ENCODE data around the gene COG4.

Gene COG4

GRCh38 chr16:70472786-70473433 is 50.4 kb downstream of the COG4 start:
- Mint-ChIP-seq H3K36me3 (ENCODE audit: insufficient read depth) (peaks cover 3% of the 10 kb centered on the region), H3K27ac (ENCODE audit: low read depth) (no peak overlapping the region), H3K27me3 (no peaks in the 10 kb centered on the region), H3K4me1 (peaks cover 4% of the 10 kb centered on the region), H3K9me3 (no peaks in the 10 kb centered on the region), H3K4me3 (no peak overlapping the region)
- DNase-seq (ENCODE audit: low spot score in 2 of 2): no peak
- no peak for ATAC-seq (replicated peaks; ENCODE audit: extremely low read depth, poor library complexity, severe bottlenecking)

- ATAC-seq (replicated peaks; ENCODE audit: extremely low read depth, poor library complexity, severe bottlenecking) (no peak), DNase-seq (ENCODE audit: low spot score in 2 of 2) (no peak)
- peaks cover 4% of the 10 kb centered on the region for H3K4me1 Mint-ChIP-seq
- H3K36me3 Mint-ChIP-seq (ENCODE audit: insufficient read depth): peaks cover 3% of the 10 kb centered on the region
- no peak overlapping the region for H3K4me3 Mint-ChIP-seq
- H3K27ac Mint-ChIP-seq (ENCODE audit: low read depth): no peak overlapping the region
- H3K27me3 Mint-ChIP-seq: no peaks in the 10 kb centered on the region
- H3K9me3 Mint-ChIP-seq: no peaks in the 10 kb centered on the region
These were observed 52.4 kb downstream of the COG4 start for GRCh38 chr16:70470927-70471341.

- Mint-ChIP-seq H3K27me3 (no peaks in the 10 kb centered on the region), H3K27ac (ENCODE audit: low read depth) (no peak overlapping the region), H3K4me3 (no peak overlapping the region), H3K36me3 (ENCODE audit: insufficient read depth) (peaks cover 3% of the 10 kb centered on the region), H3K9me3 (no peaks in the 10 kb centered on the region), H3K4me1 (peaks cover 4% of the 10 kb centered on the region)
- DNase-seq (ENCODE audit: low spot score in 2 of 2) (no peak), ATAC-seq (replicated peaks; ENCODE audit: extremely low read depth, poor library complexity, severe bottlenecking) (no peak)
These were observed 53.0 kb downstream of the COG4 start for GRCh38 chr16:70470141-70470926.

GRCh38 chr16:70468776-70469525 is 54.4 kb downstream of the COG4 start:
- no peak overlapping the region for H3K27ac Mint-ChIP-seq (ENCODE audit: low read depth)
- H3K27me3 Mint-ChIP-seq: no peaks in the 10 kb centered on the region
- DNase-seq (ENCODE audit: low spot score in 2 of 2) (no peak), ATAC-seq (replicated peaks; ENCODE audit: extremely low read depth, poor library complexity, severe bottlenecking) (no peak)
- H3K4me1 Mint-ChIP-seq: peaks cover 4% of the 10 kb centered on the region
- H3K36me3 Mint-ChIP-seq (ENCODE audit: insufficient read depth): peaks cover 6% of the 10 kb centered on the region
- H3K4me3 Mint-ChIP-seq: no peak overlapping the region
- H3K9me3 Mint-ChIP-seq: no peaks in the 10 kb centered on the region

- Mint-ChIP-seq H3K36me3 (ENCODE audit: insufficient read depth) (peaks cover 10% of the 10 kb centered on the region), H3K27ac (ENCODE audit: low read depth) (no peak overlapping the region), H3K4me1 (no peaks in the 10 kb centered on the region), H3K27me3 (no peaks in the 10 kb centered on the region), H3K9me3 (no peaks in the 10 kb centered on the region), H3K4me3 (no peak overlapping the region)
- DNase-seq (ENCODE audit: low spot score in 2 of 2) (no peak), ATAC-seq (replicated peaks; ENCODE audit: extremely low read depth, poor library complexity, severe bottlenecking) (no peak)
These were observed 55.7 kb downstream of the COG4 start for GRCh38 chr16:70467608-70468007.

- H3K36me3 Mint-ChIP-seq (ENCODE audit: insufficient read depth): peaks cover 10% of the 10 kb centered on the region
- H3K27me3 Mint-ChIP-seq: no peaks in the 10 kb centered on the region
- no peaks in the 10 kb centered on the region for H3K9me3 Mint-ChIP-seq
- H3K4me1 Mint-ChIP-seq: no peaks in the 10 kb centered on the region
- DNase-seq (ENCODE audit: low spot score in 2 of 2) (no peak), ATAC-seq (replicated peaks; ENCODE audit: extremely low read depth, poor library complexity, severe bottlenecking) (no peak)
- H3K4me3 Mint-ChIP-seq: no peak overlapping the region
- H3K27ac Mint-ChIP-seq (ENCODE audit: low read depth): no peak overlapping the region
These were observed 56.2 kb downstream of the COG4 start for GRCh38 chr16:70467113-70467512.

- Mint-ChIP-seq H3K27ac (ENCODE audit: low read depth) (no peak overlapping the region), H3K4me1 (no peaks in the 10 kb centered on the region), H3K4me3 (no peak overlapping the region), H3K27me3 (no peaks in the 10 kb centered on the region), H3K9me3 (no peaks in the 10 kb centered on the region), H3K36me3 (ENCODE audit: insufficient read depth) (peaks cover 10% of the 10 kb centered on the region)
- ATAC-seq (replicated peaks; ENCODE audit: extremely low read depth, poor library complexity, severe bottlenecking): no peak
- DNase-seq (ENCODE audit: low spot score in 2 of 2): no peak
These were observed 56.6 kb downstream of the COG4 start for GRCh38 chr16:70466805-70467076.

GRCh38 chr16:70465999-70466804 is 57.2 kb downstream of the COG4 start:
- no peaks in the 10 kb centered on the region for H3K4me1 Mint-ChIP-seq
- no peaks in the 10 kb centered on the region for H3K9me3 Mint-ChIP-seq
- no peak overlapping the region for H3K27ac Mint-ChIP-seq (ENCODE audit: low read depth)
- H3K36me3 Mint-ChIP-seq (ENCODE audit: insufficient read depth): peaks cover 10% of the 10 kb centered on the region
- H3K4me3 Mint-ChIP-seq: no peak overlapping the region
- no peaks in the 10 kb centered on the region for H3K27me3 Mint-ChIP-seq
- ATAC-seq (replicated peaks; ENCODE audit: extremely low read depth, poor library complexity, severe bottlenecking) (no peak), DNase-seq (ENCODE audit: low spot score in 2 of 2) (no peak)

- Mint-ChIP-seq H3K36me3 (ENCODE audit: insufficient read depth) (peaks cover 10% of the 10 kb centered on the region), H3K4me1 (no peaks in the 10 kb centered on the region), H3K4me3 (no peak overlapping the region), H3K27me3 (no peaks in the 10 kb centered on the region), H3K27ac (ENCODE audit: low read depth) (no peak overlapping the region), H3K9me3 (no peaks in the 10 kb centered on the region)
- ATAC-seq (replicated peaks; ENCODE audit: extremely low read depth, poor library complexity, severe bottlenecking): no peak
- DNase-seq (ENCODE audit: low spot score in 2 of 2): no peak
These were observed 60.1 kb downstream of the COG4 start for GRCh38 chr16:70463235-70463634.

GRCh38 chr16:70460737-70461261 is 62.6 kb downstream of the COG4 start:
- ATAC-seq (replicated peaks; ENCODE audit: extremely low read depth, poor library complexity, severe bottlenecking) (no peak), DNase-seq (ENCODE audit: low spot score in 2 of 2) (no peak)
- peaks cover 6% of the 10 kb centered on the region for H3K4me1 Mint-ChIP-seq
- H3K9me3 Mint-ChIP-seq: no peaks in the 10 kb centered on the region
- no peak overlapping the region for H3K27ac Mint-ChIP-seq (ENCODE audit: low read depth)
- H3K36me3 Mint-ChIP-seq (ENCODE audit: insufficient read depth): peaks cover 10% of the 10 kb centered on the region
- H3K27me3 Mint-ChIP-seq: no peaks in the 10 kb centered on the region
- H3K4me3 Mint-ChIP-seq: no peak overlapping the region

GRCh38 chr16:70457446-70458166 is 65.7 kb downstream of the COG4 start:
- Mint-ChIP-seq H3K4me1 (peaks cover 18% of the 10 kb centered on the region), H3K27ac (ENCODE audit: low read depth) (no peak overlapping the region), H3K4me3 (no peak overlapping the region)

GRCh38 chr16:70455910-70456309 is 67.4 kb downstream of the COG4 start:
- Mint-ChIP-seq H3K9me3 (no peaks in the 10 kb centered on the region), H3K27ac (ENCODE audit: low read depth) (no peak overlapping the region), H3K27me3 (no peaks in the 10 kb centered on the region), H3K36me3 (ENCODE audit: insufficient read depth) (peaks cover 5% of the 10 kb centered on the region), H3K4me1 (peaks cover 18% of the 10 kb centered on the region), H3K4me3 (peak overlapping the region; percentile 88)
- ATAC-seq (replicated peaks; ENCODE audit: extremely low read depth, poor library complexity, severe bottlenecking): no peak
- no peak for DNase-seq (ENCODE audit: low spot score in 2 of 2)

More at GRCh38 chr16:70457446-70458166, 65.7 kb downstream of the COG4 start:
- no peak for ATAC-seq (replicated peaks; ENCODE audit: extremely low read depth, poor library complexity, severe bottlenecking)
- Mint-ChIP-seq H3K36me3 (ENCODE audit: insufficient read depth) (peaks cover 5% of the 10 kb centered on the region), H3K27me3 (no peaks in the 10 kb centered on the region), H3K9me3 (no peaks in the 10 kb centered on the region)
- no peak for DNase-seq (ENCODE audit: low spot score in 2 of 2)

Data from central memory CD8-positive, alpha-beta T cell (primary cell).